H1 (cell line): ENCODE measurements around the gene TAF4.

Experiments used
- CTCF ChIP-seq, 3 experiments: IDR thresholded peaks; 1 replicate in 2 of 3; 2 replicates in 1 of 3; pipeline versions ENCODE4 v1.5.1 to v1.6.1; 2011; ENCODE audit warnings: low read length in 3 of 3, mild to moderate bottlenecking in 3 of 3, inconsistent platforms in 2 of 3, low read depth in 1 of 3, moderate library complexity in 1 of 3; ENCODE audit not compliant: insufficient read depth in 1 of 3; ENCODE audit errors: control extremely low read depth in 1 of 3
- EZH2 ChIP-seq: fragments of 200-600 bp; sonication (generic); IDR thresholded peaks from 2 replicates; pipeline ENCODE4 v1.7.1; 2012; ENCODE audit warnings: low read depth, mild to moderate bottlenecking, moderate library complexity, low read length, inconsistent platforms; ENCODE audit not compliant: severe bottlenecking
- FOSL1 ChIP-seq: IDR thresholded peaks from 2 replicates; pipeline ENCODE4 v1.6.1; 2011; ENCODE audit warnings: mild to moderate bottlenecking, low read depth, low read length, moderate library complexity; ENCODE audit not compliant: insufficient read depth
- TAF1 ChIP-seq: IDR thresholded peaks from 2 replicates; pipeline ENCODE4 v1.6.1; 2011; ENCODE audit warnings: mild to moderate bottlenecking, low read depth, low read length

GRCh38 chr20:62056377-62056776, 9.3 kb downstream of the TAF4 start:
- no peak for TF ChIP-seq EZH2
- no peak for TF ChIP-seq TAF1
- no peak for TF ChIP-seq CTCF (IDR thresholded peaks at IDR 0.05; ENCODE audit: control extremely low read depth in 1 of 3, insufficient read depth in 1 of 3, low read depth in 1 of 3, low read length in 3 of 3)
- no peak for TF ChIP-seq FOSL1
